SK-N-SH treated with all-trans-retinoic acid at 6 μM for 48 hours (cell line): ENCODE results near the gene GMPS.

Experiments
- CSDC2 ChIP-seq: fragments of 250-450 bp; sonication (Bioruptor Pico); IDR thresholded peaks from 2 replicates; pipeline ENCODE4 v1.5.0; 2020; ENCODE audit warnings: mild to moderate bottlenecking, moderate library complexity
- ESRRG ChIP-seq: fragments of 250-450 bp; sonication (Bioruptor Pico); IDR thresholded peaks from 2 replicates; pipeline ENCODE4 v1.6.1; 2021; ENCODE audit warnings: mild to moderate bottlenecking
- GLIS3 ChIP-seq: fragments of 250-450 bp; sonication (Bioruptor Pico); IDR thresholded peaks from 2 replicates; pipeline ENCODE4 v1.5.0; 2020; ENCODE audit warnings: mild to moderate bottlenecking, moderate library complexity
- ISL1 ChIP-seq: fragments of 250-450 bp; sonication (Bioruptor Pico); IDR thresholded peaks from 2 replicates; pipeline ENCODE4 v2.1.2; 2022; ENCODE audit warnings: mild to moderate bottlenecking, moderate library complexity
- OSR1 ChIP-seq: fragments of 250-450 bp; sonication (Bioruptor Pico); IDR thresholded peaks from 2 replicates; pipeline ENCODE4 v1.8.0; 2022; ENCODE audit warnings: moderate library complexity, mild to moderate bottlenecking, inconsistent platforms
- RARB ChIP-seq: fragments of 250-450 bp; sonication (Bioruptor Pico); IDR thresholded peaks from 2 replicates; pipeline ENCODE4 v1.8.0; 2021; ENCODE audit warnings: mild to moderate bottlenecking, moderate library complexity
- SNAI2 ChIP-seq: fragments of 250-450 bp; sonication (Bioruptor Pico); IDR thresholded peaks from 2 replicates; pipeline ENCODE4 v1.5.0; 2020; ENCODE audit warnings: mild to moderate bottlenecking, moderate library complexity
- TCF4 ChIP-seq: fragments of 250-450 bp; sonication (Bioruptor Pico); IDR thresholded peaks from 2 replicates; pipeline ENCODE4 v1.8.0; 2021; ENCODE audit warnings: mild to moderate bottlenecking, moderate library complexity, borderline replicate concordance
- ZC3H10 ChIP-seq: fragments of 250-450 bp; sonication (Bioruptor Pico); IDR thresholded peaks from 2 replicates; pipeline ENCODE4 v1.5.1; 2021; ENCODE audit warnings: mild to moderate bottlenecking, moderate library complexity
- ZFP3 ChIP-seq: fragments of 250-450 bp; sonication (Bioruptor Pico); IDR thresholded peaks from 2 replicates; pipeline ENCODE4 v1.5.0; 2020; ENCODE audit warnings: mild to moderate bottlenecking, moderate library complexity
- ZNF70 ChIP-seq: fragments of 450-650 bp; formaldehyde crosslinking; IDR thresholded peaks from 2 replicates; pipeline ENCODE4 v1.5.0; 2020; ENCODE audit warnings: mild to moderate bottlenecking, moderate library complexity
- ZNF8 ChIP-seq: fragments of 450-650 bp; formaldehyde crosslinking; IDR thresholded peaks from 2 replicates; pipeline ENCODE4 v1.5.0; 2020; ENCODE audit warnings: mild to moderate bottlenecking, moderate library complexity
- TF ChIP-seq, protein P1 (sequence below): fragments of 250-450 bp; sonication (Bioruptor Pico); IDR thresholded peaks from 2 replicates; pipeline ENCODE4 v1.8.0; 2020; ENCODE audit warnings: mild to moderate bottlenecking, moderate library complexity, borderline replicate concordance
- TF ChIP-seq, protein P2 (sequence below): fragments of 250-450 bp; sonication (Bioruptor Pico); IDR thresholded peaks from 2 replicates; pipeline ENCODE4 v1.8.0; 2021; ENCODE audit warnings: low read depth, mild to moderate bottlenecking, moderate library complexity, borderline replicate concordance

DNA sequence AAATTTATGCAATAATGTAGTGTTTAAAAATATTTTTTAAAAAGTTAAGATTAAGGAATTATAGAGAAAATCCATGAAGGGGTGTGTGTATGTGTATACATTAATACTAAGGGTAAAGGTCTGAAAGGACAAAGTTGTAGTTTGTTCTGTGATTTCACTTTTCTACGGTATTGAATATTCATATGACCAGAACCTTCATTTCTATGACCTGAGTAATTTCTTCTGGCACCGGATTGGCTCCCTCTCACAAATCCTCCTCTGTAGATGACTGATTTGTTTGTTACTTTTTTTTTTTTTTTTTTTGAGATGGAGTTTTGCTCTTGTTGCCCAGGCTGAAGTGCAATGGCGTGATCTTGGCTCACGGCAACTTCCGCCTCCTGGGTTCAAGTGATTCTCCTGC, 20.9 kb downstream of the GMPS start:
- TF ChIP-seq OSR1 (no peak), ZFP3 (no peak), RARB (CRISPR knock-in tag) (no peak), CSDC2 (CRISPR knock-in tag) (no peak), SNAI2 (CRISPR knock-in tag) (no peak), TCF4 (CRISPR knock-in tag) (no peak), GLIS3 (no peak), ISL1 (CRISPR knock-in tag) (no peak), ZNF8 (no peak), ZNF70 (CRISPR knock-in tag) (no peak), ESRRG (CRISPR knock-in tag) (no peak), ZC3H10 (CRISPR knock-in tag) (no peak)
- TF ChIP-seq, protein P1, sequence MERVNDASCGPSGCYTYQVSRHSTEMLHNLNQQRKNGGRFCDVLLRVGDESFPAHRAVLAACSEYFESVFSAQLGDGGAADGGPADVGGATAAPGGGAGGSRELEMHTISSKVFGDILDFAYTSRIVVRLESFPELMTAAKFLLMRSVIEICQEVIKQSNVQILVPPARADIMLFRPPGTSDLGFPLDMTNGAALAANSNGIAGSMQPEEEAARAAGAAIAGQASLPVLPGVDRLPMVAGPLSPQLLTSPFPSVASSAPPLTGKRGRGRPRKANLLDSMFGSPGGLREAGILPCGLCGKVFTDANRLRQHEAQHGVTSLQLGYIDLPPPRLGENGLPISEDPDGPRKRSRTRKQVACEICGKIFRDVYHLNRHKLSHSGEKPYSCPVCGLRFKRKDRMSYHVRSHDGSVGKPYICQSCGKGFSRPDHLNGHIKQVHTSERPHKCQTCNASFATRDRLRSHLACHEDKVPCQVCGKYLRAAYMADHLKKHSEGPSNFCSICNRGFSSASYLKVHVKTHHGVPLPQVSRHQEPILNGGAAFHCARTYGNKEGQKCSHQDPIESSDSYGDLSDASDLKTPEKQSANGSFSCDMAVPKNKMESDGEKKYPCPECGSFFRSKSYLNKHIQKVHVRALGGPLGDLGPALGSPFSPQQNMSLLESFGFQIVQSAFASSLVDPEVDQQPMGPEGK (CRISPR knock-in tag), result no peak
- TF ChIP-seq, protein P2, sequence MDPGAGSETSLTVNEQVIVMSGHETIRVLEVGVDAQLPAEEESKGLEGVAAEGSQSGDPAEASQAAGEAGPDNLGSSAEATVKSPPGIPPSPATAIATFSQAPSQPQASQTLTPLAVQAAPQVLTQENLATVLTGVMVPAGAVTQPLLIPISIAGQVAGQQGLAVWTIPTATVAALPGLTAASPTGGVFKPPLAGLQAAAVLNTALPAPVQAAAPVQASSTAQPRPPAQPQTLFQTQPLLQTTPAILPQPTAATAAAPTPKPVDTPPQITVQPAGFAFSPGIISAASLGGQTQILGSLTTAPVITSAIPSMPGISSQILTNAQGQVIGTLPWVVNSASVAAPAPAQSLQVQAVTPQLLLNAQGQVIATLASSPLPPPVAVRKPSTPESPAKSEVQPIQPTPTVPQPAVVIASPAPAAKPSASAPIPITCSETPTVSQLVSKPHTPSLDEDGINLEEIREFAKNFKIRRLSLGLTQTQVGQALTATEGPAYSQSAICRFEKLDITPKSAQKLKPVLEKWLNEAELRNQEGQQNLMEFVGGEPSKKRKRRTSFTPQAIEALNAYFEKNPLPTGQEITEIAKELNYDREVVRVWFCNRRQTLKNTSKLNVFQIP (CRISPR knock-in tag), result no peak
